A549 (cell line): ENCODE results near the gene HECTD2.

Experiments used
- CTCF ChIP-seq: fragments of >200 bp; sonication (Bioruptor Twin); formaldehyde crosslinking; IDR thresholded peaks from 3 replicates; pipeline ENCODE4 v1.5.1; 2016
- MAFK ChIP-seq: fragments of 450-650 bp; IDR thresholded peaks from 2 replicates; pipeline ENCODE4 v1.6.1; 2014; ENCODE audit not compliant: partially characterized antibody
- MAX ChIP-seq: IDR thresholded peaks from 2 replicates; pipeline ENCODE4 v1.6.1; 2012
- POLR2A ChIP-seq: IDR thresholded peaks from 2 replicates; pipeline ENCODE4 v1.6.1; 2012; ENCODE audit warnings: mild to moderate bottlenecking, low read length

- TF ChIP-seq CTCF (no peak), POLR2A (no peak), MAX (no peak), MAFK (no peak)
Observed at GRCh38 chr10:91528768-91529167, 118.6 kb downstream of the HECTD2 start.
